Effector memory CD8-positive, alpha-beta T cell (primary cell): Measurements from ENCODE around the gene PRKD2.

ENCODE experiments used
- ATAC-seq: fragments of 150-1000 bp; cut with Tn5 transposase; replicated peaks from 2 replicates; pipeline ENCODE4 v1.10.0; 2021; ENCODE audit warnings: mild to moderate bottlenecking, moderate library complexity
- DNase-seq, 3 experiments: peaks; one replicate each; pipeline ENCODE4 v3.0.0; 2021
- H3K27ac Mint-ChIP-seq, 2 donors: one replicate each; pipeline ENCODE4 v1.8.0; 2022; ENCODE audit warnings: mild to moderate bottlenecking in 2 of 2, mixed read lengths in 2 of 2, moderate library complexity in 2 of 2
- H3K27me3 Mint-ChIP-seq, 2 donors: one replicate each; pipeline ENCODE4 v1.8.0; 2022; ENCODE audit warnings: mixed read lengths in 2 of 2
- H3K36me3 Mint-ChIP-seq: one replicate; pipeline ENCODE4 v1.8.0; 2022; ENCODE audit warnings: mild to moderate bottlenecking, moderate library complexity, mixed read lengths; ENCODE audit not compliant: insufficient read depth
- H3K4me1 Mint-ChIP-seq, 2 donors: one replicate each; pipeline ENCODE4 v1.8.0; 2022; ENCODE audit warnings: low read depth in 2 of 2, mixed read lengths in 2 of 2
- H3K4me3 Mint-ChIP-seq, 2 donors: one replicate each; pipeline ENCODE4 v1.8.0; 2022; ENCODE audit warnings: mild to moderate bottlenecking in 2 of 2, mixed read lengths in 2 of 2, moderate library complexity in 2 of 2
- H3K9me3 Mint-ChIP-seq, 2 donors: one replicate each; pipeline ENCODE4 v1.8.0; 2022; ENCODE audit warnings: mixed read lengths in 2 of 2

The PRKD2 gene

DNA sequence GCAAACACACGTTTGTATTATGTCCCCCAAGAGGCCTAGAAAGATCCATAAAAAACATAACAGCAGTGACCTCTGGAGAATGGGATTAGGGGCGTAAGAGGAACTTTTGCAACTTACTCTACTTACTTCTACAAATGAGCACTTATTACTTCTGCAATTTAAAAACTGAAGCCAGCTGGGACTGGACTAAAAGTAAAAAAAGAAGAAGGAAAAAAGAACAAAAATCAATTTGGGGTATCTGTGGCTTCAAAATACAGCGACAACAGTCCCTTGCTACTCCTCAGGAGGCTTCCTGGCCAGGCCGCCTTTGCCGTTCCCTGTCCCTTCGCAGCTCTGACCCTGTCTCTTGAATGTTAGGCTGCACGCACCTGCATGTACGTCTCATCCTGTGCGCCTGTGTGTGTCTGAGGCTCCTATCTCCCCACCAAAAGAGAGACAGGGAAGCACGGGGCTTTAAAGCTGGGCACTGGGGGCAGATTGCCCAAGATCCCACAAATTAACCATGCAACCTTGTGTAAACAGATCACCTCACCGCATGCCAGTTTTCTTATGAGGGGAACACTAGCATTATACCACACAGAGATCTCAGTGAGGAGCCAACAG, 16.9 kb upstream of the PRKD2 start:
- DNase-seq = no peak
- no peak overlapping the region for H3K27ac Mint-ChIP-seq
- H3K4me3 Mint-ChIP-seq = no peak overlapping the region
- no peaks in the 10 kb centered on the region for H3K27me3 Mint-ChIP-seq
- H3K36me3 Mint-ChIP-seq = peaks cover 77% of the 10 kb centered on the region
- peaks cover 2 to 16% of the 10 kb centered on the region in 2 donors for H3K4me1 Mint-ChIP-seq
- no peaks in the 10 kb centered on the region for H3K9me3 Mint-ChIP-seq
- ATAC-seq = no peak

DNA sequence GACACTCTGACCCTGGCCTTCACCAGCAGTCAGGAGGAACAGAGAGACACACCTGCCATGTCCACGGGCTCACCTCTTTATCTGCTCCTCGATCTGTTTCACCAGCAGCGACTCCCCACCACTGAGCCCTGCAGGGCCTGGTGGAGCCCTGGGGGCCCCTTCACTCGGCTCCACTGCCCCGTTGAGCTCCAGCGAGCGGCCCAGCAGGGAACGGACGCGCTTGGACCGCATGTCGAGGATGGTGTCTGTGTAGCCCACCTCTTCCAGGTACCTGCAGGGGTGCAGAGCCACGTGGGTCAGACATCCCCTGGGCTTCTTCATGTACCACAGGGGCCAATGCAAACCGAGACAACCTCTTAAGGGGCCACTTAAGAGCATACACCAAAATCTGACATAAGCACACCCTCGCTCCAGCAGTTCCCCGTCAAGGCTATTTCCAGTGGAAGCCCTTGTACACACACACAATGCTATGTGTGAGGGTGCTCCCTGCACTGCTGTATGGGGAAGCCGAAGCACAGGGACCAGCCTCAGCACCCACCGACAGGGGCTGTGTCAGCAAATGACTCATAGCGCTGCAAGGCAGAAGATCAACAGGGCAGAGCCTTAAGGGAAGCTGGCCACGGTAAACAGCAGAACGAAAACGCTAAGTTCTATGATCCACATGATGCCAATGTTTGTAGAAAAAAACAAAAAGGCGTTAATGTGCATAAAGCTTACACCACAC, 16.2 kb upstream of the PRKD2 start:
- no peak for ATAC-seq
- Mint-ChIP-seq H3K9me3 (no peaks in the 10 kb centered on the region), H3K27me3 (no peaks in the 10 kb centered on the region), H3K27ac (no peak overlapping the region), H3K36me3 (peaks cover 76% of the 10 kb centered on the region), H3K4me1 (peaks cover 7 to 20% of the 10 kb centered on the region in 2 donors), H3K4me3 (no peak overlapping the region)
- DNase-seq = no peak

DNA sequence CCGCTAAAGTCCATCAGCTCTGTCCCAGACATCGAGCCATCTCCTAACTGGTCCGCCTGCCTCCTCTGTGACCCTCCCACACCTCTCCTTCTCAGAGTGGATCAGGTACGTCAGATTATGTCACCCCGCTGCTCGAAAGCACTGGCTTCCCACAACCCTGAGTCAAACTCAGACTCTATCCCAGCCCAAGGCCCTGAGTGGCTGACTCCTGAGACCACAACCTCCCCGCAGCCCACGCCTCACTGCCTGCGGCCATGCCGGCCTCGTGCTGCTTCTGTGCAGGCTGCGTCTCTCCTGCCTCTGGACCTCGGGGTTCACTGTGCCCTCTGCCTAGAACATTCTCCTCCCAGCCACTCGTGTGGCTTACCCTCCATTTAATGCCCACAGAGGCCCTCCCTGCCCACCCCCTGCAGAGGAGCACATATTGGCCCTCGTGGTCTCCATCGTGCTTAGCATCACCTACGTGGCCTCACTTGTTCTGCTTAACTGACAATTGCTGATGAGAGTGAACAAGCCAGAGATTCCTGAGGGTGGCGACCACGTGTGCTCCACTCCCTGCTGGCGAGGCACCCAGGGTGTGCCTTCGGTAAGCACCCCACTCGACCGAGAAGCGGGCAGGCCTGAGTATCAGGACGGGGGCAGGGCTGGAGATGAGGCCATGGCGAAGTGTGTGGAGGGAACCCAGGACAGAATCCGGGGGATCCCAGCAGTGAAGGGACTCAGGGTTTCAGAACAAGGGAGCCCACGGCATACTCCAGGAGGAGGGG, 15.4 kb upstream of the PRKD2 start:
- H3K4me1 Mint-ChIP-seq = peaks cover 7 to 20% of the 10 kb centered on the region in 2 donors
- no peaks in the 10 kb centered on the region for H3K9me3 Mint-ChIP-seq
- peak overlapping the region in 1 of 2 donors; percentile 92 for H3K27ac Mint-ChIP-seq
- ATAC-seq = no peak
- H3K27me3 Mint-ChIP-seq = no peaks in the 10 kb centered on the region
- no peak overlapping the region for H3K4me3 Mint-ChIP-seq
- no peak for DNase-seq
- peaks cover 73% of the 10 kb centered on the region for H3K36me3 Mint-ChIP-seq

GRCh38 chr19:46731584-46731983, 14.7 kb upstream of the PRKD2 start:
- Mint-ChIP-seq H3K27me3 (no peaks in the 10 kb centered on the region), H3K36me3 (peaks cover 73% of the 10 kb centered on the region), H3K4me3 (peak overlapping the region in 1 of 2 donors; percentile 48), H3K4me1 (peaks cover 7 to 20% of the 10 kb centered on the region in 2 donors), H3K27ac (peak overlapping the region in 1 of 2 donors; percentile 92), H3K9me3 (no peaks in the 10 kb centered on the region)
- ATAC-seq = no peak
- no peak for DNase-seq

- no peak for ATAC-seq
- H3K9me3 Mint-ChIP-seq = no peaks in the 10 kb centered on the region
- H3K36me3 Mint-ChIP-seq = peaks cover 76% of the 10 kb centered on the region
- DNase-seq = no peak
- H3K27ac Mint-ChIP-seq = peak overlapping the region in 1 of 2 donors; percentile 92
- H3K27me3 Mint-ChIP-seq = no peaks in the 10 kb centered on the region
- peak overlapping the region in 1 of 2 donors; percentile 48 for H3K4me3 Mint-ChIP-seq
- peaks cover 9 to 22% of the 10 kb centered on the region in 2 donors for H3K4me1 Mint-ChIP-seq
These were observed 14.1 kb upstream of the PRKD2 start for GRCh38 chr19:46731007-46731501.

GRCh38 chr19:46730595-46730994, 13.7 kb upstream of the PRKD2 start:
- H3K4me3 Mint-ChIP-seq = peak overlapping the region in 1 of 2 donors; percentile 48
- ATAC-seq (no peak), DNase-seq (no peak)
- no peaks in the 10 kb centered on the region for H3K9me3 Mint-ChIP-seq
- peak overlapping the region in 1 of 2 donors; percentile 92 for H3K27ac Mint-ChIP-seq
- H3K27me3 Mint-ChIP-seq = no peaks in the 10 kb centered on the region
- H3K36me3 Mint-ChIP-seq = peaks cover 74% of the 10 kb centered on the region
- peaks cover 14 to 24% of the 10 kb centered on the region in 2 donors for H3K4me1 Mint-ChIP-seq

DNA sequence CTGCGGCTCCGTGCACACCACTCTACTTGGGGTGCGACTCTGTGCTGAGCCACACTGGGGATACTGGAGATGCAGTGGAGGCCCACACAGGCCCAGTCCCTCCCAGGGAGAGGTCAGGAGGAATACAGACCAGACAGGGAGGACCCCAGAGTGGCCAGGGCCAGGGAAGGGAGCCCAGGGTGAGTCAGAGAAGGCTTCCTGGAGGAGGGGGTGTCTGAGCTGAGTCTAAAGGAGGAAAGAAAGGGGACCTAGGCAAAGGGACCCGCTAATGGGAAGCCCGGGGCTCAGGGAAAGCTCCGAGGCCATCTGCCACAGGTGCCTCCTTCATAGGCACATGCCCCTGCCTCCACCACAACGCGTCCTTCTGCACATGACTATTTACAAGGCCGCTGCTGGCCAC, 13.3 kb upstream of the PRKD2 start:
- Mint-ChIP-seq H3K4me1 (peaks cover 14 to 25% of the 10 kb centered on the region in 2 donors), H3K27me3 (no peaks in the 10 kb centered on the region), H3K4me3 (no peak overlapping the region), H3K36me3 (peaks cover 75% of the 10 kb centered on the region), H3K9me3 (no peaks in the 10 kb centered on the region), H3K27ac (no peak overlapping the region)
- DNase-seq (no peak), ATAC-seq (no peak)

- no peak overlapping the region for H3K27ac Mint-ChIP-seq
- peaks cover 76% of the 10 kb centered on the region for H3K36me3 Mint-ChIP-seq
- DNase-seq = no peak
- peaks cover 14 to 25% of the 10 kb centered on the region in 2 donors for H3K4me1 Mint-ChIP-seq
- H3K9me3 Mint-ChIP-seq = no peaks in the 10 kb centered on the region
- no peak for ATAC-seq
- no peaks in the 10 kb centered on the region for H3K27me3 Mint-ChIP-seq
- no peak overlapping the region for H3K4me3 Mint-ChIP-seq
These were observed 12.8 kb upstream of the PRKD2 start for GRCh38 chr19:46729696-46730095.

DNA sequence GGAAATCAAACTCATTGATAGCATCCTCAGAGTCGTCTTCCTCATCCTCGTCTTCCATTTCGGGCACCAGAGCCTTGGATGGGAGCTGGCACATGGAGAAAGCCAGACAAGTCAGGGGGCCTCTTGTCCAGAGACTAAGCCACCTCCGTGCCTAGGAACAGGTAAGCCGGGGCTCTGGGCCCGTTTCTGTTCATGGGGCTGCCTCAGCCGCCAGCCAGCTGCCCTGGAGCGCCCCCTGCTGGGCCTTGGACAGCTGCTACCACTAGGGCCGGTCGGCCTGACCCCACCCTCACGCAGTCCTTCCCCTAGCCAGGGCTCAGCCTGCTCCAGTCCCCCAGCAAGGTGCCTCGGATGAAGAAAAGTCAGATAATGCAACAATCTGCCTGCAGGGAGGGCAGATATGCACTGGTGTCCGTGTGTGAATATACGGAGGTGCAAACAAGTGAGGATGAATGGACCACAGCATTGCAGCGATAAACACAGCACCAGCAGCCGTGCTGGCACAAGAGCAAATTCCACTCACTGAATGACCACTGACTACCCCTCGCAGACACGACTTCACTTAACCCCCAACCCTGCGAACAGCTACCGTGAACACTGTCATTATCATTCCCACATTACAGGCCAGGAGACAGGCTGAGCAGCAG, 11.9 kb upstream of the PRKD2 start:
- ATAC-seq (peak; percentile 93), DNase-seq (peak; percentile 80 to 84 (median 83))
- Mint-ChIP-seq H3K27ac (peak overlapping the region in 1 of 2 donors; percentile 82), H3K4me1 (peaks cover 18 to 30% of the 10 kb centered on the region in 2 donors), H3K9me3 (no peaks in the 10 kb centered on the region), H3K27me3 (no peaks in the 10 kb centered on the region), H3K4me3 (peak overlapping the region in 1 of 2 donors; percentile 15), H3K36me3 (peaks cover 76% of the 10 kb centered on the region)

- no peak for DNase-seq
- Mint-ChIP-seq H3K36me3 (peaks cover 77% of the 10 kb centered on the region), H3K27me3 (no peaks in the 10 kb centered on the region), H3K4me1 (peaks cover 19 to 33% of the 10 kb centered on the region in 2 donors), H3K27ac (peak overlapping the region in 1 of 2 donors; percentile 82), H3K4me3 (no peak overlapping the region), H3K9me3 (no peaks in the 10 kb centered on the region)
- no peak for ATAC-seq
These were observed 11.3 kb upstream of the PRKD2 start for GRCh38 chr19:46728208-46728607.

DNA sequence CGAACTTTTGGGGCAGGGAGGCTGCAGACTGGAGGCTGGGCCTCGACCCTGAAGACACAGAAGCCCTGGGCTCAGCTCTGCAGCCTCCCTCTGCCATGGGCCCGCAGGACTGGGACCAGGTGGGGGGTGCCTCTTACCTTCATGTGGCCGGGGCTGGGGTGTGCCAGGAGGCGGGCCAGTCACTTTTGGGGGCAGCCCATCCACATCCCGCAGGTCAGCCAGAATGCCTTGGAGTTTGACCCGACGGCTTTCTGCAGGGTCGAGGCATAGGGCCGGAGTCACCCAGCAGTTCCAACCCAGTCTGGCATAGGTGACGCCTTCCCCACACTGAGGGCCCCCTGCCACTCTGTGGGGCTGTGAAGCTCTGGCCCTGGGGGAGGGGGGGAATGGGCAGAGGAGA, 10.8 kb upstream of the PRKD2 start:
- H3K4me3 Mint-ChIP-seq = no peak overlapping the region
- H3K4me1 Mint-ChIP-seq = peaks cover 21 to 33% of the 10 kb centered on the region in 2 donors
- H3K27ac Mint-ChIP-seq = no peak overlapping the region
- DNase-seq = no peak
- H3K36me3 Mint-ChIP-seq = peaks cover 77% of the 10 kb centered on the region
- no peaks in the 10 kb centered on the region for H3K27me3 Mint-ChIP-seq
- ATAC-seq = no peak
- H3K9me3 Mint-ChIP-seq = no peaks in the 10 kb centered on the region

DNA sequence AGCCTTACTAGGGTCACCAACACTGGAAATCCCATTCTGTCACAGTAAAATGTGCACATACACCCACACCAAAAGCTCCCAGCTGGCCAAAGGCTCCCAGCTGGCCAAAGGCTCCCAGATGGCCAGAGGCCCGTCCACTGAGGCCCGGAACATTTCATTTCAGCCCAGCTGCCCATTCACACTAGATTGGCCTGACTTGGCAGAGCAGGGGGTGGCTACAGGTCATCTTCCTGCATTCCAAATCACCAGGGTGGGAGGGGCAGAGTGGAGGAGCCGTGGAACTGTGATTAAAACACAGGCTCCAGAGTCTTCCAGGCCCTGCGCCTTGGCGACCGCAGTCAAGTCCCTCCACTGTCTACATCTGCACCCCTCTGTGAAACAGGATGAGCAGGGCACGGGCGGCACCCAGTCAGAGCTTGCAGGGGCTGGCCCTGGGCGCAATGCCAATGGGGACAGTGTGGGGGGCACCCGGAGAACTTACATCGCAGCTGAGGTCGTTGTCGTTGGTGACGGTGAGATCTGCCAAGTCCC, 10.1 kb upstream of the PRKD2 start:
- Mint-ChIP-seq H3K27me3 (no peaks in the 10 kb centered on the region), H3K27ac (peak overlapping the region in 1 of 2 donors; percentile 53), H3K9me3 (no peaks in the 10 kb centered on the region), H3K4me3 (no peak overlapping the region), H3K4me1 (peaks cover 22 to 34% of the 10 kb centered on the region in 2 donors), H3K36me3 (peaks cover 78% of the 10 kb centered on the region)
- no peak for DNase-seq
- no peak for ATAC-seq

GRCh38 chr19:46726551-46726950, 9.6 kb upstream of the PRKD2 start:
- no peak overlapping the region for H3K4me3 Mint-ChIP-seq
- H3K27me3 Mint-ChIP-seq = no peaks in the 10 kb centered on the region
- H3K4me1 Mint-ChIP-seq = peaks cover 25 to 32% of the 10 kb centered on the region in 2 donors
- peaks cover 77% of the 10 kb centered on the region for H3K36me3 Mint-ChIP-seq
- H3K9me3 Mint-ChIP-seq = no peaks in the 10 kb centered on the region
- DNase-seq = no peak
- H3K27ac Mint-ChIP-seq = no peak overlapping the region
- no peak for ATAC-seq
